ENCODE data around the gene CPZ.

CPZ gene

GRCh38 chr4:8639777-8640720 is 47.5 kb downstream of the CPZ start:
- no peak for DNase-seq (ENCODE audit: low read depth)

DNA sequence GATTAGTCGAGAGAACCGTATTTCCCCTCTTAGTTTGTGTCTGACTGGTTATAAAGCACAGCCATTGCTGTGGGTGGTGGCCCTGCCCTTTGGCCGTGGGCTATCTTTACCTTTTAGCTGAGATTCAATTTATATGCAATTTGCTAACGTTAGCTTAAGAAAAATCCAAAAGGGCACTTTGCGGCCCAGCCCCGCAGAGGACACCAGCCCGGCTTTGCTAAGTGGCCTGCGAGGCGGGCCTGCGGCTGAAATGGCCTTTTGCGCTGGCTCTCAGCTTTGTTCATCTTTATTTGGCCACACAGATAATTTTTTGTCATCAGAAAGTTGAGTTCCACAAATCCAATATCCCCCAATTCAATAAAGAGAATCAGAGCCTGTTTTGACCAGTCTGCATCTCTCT is 48.3 kb downstream of the CPZ start:
- no peak for DNase-seq (ENCODE audit: low read depth)

- DNase-seq (ENCODE audit: low read depth), result no peak
Measured at GRCh38 chr4:8641256-8641655, 48.7 kb downstream of the CPZ start.

GRCh38 chr4:8641931-8642650 is 49.5 kb downstream of the CPZ start:
- DNase-seq (ENCODE audit: low read depth), result no peak

DNA sequence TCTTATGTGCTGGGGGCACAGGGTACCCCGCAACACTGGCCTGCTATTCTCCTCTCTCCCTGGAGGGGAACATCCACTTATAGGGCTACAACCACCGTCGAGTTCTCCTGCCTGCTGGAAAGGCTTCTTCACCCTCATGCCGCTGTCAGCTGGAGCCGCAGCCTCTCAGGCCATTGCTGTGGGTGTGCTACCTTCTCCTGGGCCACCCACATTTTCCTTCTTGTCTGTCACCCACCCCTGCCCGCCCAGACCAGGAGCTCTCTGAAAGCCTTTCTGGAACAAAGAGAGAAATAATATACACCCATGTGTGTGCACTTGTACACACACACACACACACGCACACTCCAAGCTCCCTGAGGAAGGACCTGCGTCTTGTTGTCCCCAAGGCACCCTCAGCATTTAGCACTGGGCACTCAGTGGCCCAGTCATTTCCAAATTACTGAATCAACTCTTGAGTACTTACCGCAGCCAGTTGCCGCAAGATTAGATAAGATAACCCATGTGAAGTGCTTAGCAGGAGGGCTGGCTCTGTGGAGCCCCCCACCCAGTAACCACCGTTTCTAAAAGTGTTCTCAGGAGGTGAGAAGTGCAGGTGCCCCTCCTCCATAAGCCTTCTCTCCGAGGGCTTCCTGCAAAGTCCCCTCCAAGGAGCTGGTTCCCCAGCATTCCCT is 50.2 kb downstream of the CPZ start:
- DNase-seq (ENCODE audit: low read depth), result no peak

DNA sequence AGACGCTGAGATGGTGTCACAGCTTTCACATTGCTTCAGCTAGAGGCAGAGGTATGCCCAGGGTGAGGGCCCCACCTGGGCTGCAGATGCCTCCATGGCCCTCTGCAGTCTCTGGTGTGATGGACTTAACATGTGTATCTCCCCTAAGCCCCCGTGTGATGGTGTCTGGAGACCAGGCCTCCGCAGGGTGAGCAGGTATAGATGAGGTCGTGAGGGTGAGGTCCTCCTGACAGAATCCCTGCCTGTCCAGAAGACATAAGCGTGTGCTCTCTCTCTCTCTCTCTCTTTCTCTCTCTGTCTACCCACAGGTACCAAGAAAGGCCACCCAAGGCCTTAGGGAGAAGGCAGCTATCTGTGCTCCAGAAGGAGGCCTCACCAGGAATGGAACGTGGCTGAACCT is 50.9 kb downstream of the CPZ start:
- no peak for DNase-seq (ENCODE audit: low read depth)

GRCh38 chr4:8643986-8644385 is 51.4 kb downstream of the CPZ start:
- no peak for DNase-seq (ENCODE audit: low read depth)

DNA sequence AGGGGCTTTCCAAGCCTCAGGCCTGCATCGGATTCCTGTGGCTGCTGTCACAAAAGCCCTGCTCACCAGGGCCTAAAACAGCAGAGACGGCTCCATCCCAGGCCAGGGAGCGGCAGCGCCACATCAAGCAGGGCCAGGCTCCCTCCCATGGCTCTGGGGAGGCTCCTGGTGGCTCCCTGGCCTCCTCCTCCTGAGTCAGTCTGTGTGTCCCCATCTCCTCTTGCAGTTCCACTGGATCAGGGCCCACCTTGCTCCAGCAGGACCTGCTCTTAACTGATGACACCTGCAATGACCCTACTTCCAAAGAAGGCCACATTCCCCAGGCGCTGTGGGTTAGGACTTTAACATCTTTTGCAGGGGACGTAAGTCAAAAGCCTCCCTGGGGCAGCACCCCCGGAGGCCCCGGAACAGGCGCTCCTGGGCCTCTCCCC is 51.9 kb downstream of the CPZ start:
- DNase-seq (ENCODE audit: low read depth), result no peak

DNA sequence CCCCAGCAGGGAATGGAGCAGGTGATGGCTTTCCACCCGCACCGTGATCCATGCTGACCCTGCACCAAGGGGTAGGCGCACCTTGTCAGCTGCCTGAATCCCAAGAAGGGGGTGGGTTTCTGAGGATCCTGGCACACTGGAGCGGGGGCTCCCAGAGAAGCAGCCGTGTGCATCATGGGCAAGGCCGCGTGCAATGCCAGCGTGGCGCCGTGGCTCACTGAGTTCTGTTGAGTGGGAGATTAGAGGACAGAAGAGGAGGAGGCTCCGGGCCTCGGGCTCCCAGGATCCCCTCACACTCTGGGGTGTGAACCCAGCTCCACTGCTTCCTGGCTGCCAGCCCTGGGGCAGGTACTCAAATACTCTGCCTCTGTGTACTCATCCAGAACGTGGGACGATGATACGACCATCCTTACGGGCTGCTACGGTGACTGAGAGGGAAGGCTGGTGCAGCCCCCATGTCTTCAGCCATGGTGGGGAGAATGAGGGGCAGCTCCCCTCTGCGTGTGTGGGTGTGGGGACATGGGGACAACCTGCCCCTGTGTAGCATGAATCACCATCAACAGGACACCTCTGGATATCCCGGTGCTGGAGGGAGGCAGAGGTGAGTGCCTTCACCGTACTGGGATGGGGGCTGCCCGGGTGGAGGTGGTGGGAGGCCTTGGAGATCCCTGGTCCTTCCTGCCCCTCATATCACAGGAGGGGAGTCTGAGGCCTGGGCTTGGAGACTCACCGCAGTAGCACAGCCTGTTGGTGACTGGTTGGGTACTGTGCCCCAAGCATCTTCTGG is 52.6 kb downstream of the CPZ start:
- no peak for DNase-seq (ENCODE audit: low read depth)

DNA sequence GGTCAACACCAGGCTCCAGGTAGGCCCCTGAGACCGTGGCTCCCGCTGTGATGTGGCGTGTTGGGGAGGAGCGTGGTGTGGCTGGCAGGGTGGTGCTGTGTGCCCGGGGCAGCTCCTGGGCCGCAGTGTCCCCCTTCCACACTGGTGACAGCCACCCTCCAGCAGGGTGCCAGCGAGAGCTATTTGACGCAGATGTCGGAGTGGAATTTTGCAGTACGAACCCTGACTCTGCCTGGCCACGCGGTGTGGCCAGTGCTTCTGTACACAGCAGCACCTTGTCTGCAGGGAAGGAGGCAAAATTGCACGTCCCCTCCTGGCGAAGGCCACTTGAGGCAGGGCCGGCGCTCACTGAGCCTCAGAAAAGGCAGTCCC is 53.2 kb downstream of the CPZ start:
- no peak for DNase-seq (ENCODE audit: low read depth)

DNA sequence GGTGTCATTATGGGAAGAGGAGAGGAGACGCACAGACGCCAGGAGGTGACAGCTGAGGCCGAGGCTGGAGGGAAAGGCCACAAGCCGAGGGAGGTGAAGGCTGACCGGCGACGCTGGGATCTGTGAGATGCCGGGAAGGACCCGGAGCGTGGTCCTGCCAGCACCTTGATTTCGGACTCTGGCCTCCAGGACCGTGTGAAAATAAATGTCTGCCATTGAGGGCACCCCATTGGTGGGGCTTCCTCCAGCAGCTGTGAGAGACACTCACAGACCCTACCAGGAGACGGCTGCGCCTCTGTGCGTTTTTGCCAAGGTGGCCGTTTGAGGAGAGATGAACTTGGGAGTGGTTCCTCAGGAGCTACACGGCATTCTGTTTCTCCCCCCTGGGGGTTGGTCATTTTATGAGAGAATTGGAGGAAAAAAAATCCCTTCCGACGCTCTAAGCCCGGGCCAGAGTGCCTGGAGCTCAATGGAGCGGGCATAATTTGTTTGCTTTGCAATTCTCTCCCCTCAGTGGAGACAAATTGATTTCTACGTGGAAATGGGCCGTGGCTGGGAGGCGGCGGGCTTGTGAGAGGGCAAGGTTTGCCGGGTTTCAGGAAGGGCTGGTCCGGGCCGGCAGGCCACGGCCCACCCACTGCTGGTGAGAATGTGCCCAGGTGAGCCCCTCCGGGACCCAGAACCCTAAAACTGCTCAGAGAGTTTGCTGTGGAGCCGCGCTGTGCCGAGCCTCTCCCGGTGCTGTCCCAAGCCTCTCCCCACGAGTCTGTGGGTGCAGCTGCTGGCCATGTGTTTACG is 53.9 kb downstream of the CPZ start:
- DNase-seq (ENCODE audit: low read depth), result no peak

GRCh38 chr4:8647094-8647570 is 54.6 kb downstream of the CPZ start:
- no peak for DNase-seq (ENCODE audit: low read depth)

- DNase-seq (ENCODE audit: low read depth), result no peak
Measured at GRCh38 chr4:8647626-8648025, 55.1 kb downstream of the CPZ start.

DNA sequence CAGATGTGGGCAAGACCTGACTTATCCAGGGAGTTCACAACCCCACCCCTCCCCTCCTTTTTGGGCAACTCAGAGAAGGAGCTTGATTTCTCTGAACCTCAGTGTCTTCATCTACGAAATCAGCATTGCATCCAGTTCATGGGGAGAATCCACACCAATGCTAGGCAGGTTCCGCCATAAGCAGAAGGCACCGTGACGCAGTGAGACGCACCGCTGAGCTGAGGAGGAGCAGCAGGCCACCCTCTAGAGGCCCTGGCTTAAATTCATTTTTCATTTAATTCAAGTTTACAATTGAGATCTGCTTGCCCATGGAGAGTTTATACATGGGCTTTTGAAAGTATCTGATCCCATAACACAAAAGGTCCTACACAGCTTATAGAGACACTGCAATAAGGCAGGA is 55.7 kb downstream of the CPZ start:
- DNase-seq (ENCODE audit: low read depth), result no peak

DNA sequence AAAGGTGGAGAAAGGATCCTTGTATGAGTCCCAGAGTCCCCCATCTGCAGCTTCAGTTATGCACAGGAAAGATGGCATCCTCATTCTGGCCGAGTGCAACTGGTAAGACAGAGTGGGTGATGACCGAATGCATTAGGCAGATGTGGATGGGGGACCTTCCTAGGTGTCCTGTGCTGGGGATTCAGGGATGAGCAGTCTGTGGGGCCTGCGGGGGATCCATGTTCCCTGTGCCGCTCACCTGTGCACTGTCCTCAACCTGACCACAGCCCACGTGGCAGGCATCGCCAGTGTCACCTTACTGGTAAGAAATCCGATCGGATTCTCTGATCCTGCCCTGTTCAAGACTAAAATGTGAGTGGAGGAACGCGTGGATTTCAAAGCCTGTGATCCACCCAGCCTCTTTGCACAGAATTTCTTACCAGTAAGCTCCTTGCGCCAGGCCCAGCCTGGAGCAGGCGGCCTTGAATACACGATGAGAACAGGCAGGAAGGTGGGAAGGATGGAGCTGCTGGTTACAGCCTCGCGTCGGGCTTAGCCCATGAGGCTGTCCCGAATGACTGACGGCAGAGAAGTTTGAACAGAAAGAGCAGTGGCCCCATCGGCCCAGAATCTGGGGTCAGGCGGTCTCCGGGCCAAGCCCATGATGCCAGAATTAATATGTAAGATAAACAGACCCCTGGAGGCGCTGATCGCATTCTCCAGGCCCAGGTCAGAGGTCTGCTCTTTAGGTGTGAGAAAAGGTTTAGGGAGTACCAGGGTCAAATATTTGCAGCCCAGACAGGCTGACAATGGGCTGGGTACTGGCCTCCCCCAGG is 56.5 kb downstream of the CPZ start:
- DNase-seq (ENCODE audit: low read depth), result no peak

- DNase-seq (ENCODE audit: low read depth), result no peak
Measured at GRCh38 chr4:8649631-8650361, 57.2 kb downstream of the CPZ start.

DNA sequence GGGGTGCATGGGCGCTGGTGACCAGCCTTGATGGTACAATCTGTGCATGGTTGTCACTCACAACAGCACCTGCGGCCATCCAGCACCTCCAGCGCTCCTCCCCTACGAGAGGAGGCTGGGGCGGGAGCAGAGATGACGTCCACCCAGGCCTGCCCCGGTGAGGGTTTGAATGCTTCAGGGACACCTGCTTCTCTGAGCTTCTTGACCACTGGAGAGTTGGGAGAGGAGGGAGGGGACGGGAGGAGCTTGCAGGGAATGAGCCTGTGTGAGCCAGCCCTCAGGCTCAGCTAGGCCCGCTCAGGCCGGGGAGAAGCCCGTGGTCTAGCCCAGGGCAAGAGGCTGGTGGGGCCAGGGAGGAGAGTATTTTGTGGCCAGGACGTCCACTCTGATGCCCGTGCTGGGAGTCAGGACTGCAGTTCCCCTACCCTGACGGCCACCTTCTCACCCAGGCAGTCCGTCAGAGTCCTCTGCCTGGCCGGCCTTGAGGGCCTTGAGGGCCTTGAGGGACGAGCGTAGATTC is 59.2 kb downstream of the CPZ start:
- DNase-seq (ENCODE audit: low read depth), result no peak

- no peak for DNase-seq (ENCODE audit: low read depth)
Measured at GRCh38 chr4:8652181-8653078, 59.9 kb downstream of the CPZ start.
